M059J (cell line): ENCODE measurements around the gene MALT1. TPM values are rescaled to one million over a fixed set of nuclear protein-coding genes. Genes with fewer than 3 reads are reported as not detected.
"Not testable (repeated sequence)": the region's sequence is repeated elsewhere in the genome, so short reads cannot be mapped to it uniquely, and the experiment has no call there.

Source experiments
- DNase-seq: peaks from one replicate; pipeline ENCODE4 v3.0.0-alpha.2; 2012; ENCODE audit warnings: low read depth
- total RNA-seq: library from RNA; depleted of rRNA; stranded (reverse); fragments of >200 nt; shearing (Covaris generic); gene quantifications from 2 replicates; pipeline ENCODE4 v1.2.3, GENCODE V29; 2014

The MALT1 gene
- total RNA-seq, 1 experiment from 2014 or later: 116 TPM

DNA sequence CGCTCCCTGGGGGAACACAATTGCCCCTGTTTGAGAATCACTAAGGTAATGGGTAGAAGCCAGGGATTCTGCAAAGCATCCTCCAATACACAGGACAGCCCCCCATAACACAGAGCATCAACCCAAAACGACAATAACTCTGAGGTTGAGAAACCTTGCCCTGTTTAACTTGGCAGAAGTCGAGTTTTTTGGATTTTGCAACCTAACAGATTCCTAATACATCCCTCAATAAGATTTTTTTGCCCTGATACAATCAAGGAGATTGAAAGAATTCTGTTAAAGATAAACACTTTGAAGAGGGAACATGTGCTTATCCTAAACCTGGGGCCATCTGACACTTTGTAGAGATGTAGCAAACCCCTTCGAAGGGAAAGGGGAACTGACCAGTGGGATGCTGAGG, 100.9 kb downstream of the MALT1 start:
- DNase-seq: no peak

DNA sequence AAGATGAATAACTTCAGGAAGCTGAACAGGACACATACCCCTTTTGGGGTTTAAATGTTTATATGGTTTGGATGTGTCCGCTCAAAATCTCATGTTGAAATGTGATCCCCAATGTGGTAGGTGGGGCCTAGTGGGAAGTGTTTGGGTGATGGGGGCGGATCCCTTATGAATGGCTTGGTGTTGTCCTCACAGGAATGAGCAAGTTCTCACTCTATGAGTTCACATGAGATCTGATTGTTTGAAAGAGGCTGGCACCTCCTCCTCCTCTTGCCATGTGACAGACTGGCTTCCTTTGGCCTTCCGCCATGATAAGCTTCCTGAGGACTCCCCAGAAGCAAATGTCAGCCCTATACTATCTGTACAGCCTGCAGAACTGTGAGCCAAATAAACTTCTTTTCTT, 104.8 kb downstream of the MALT1 start:
- DNase-seq: peak; percentile 64

DNA sequence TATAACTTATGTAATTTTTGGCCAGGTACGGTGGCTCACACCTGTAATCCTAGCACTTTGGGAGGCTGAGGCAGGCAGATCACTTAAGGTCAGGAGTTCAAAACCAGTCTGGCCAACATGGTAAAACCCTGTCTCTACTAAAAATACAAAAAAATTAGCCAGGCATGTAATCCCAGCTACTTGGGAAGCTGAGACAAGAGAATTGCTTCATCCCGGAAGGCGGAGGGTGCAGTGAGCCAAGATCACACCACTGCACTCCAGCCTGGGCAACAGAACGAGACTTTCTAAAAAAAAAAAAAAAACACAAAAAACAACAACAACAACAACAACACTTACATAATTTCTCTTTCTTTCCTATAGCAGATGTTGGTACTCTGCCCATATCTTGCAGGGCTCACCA, 105.3 kb downstream of the MALT1 start:
- DNase-seq: not testable (repeated sequence)

- DNase-seq: no peak
Observed at GRCh38 chr18:58777471-58777870, 106.2 kb downstream of the MALT1 start.

- no peak for DNase-seq
Observed at GRCh38 chr18:58779529-58779928, 108.3 kb downstream of the MALT1 start.

- DNase-seq: no peak
Observed at GRCh38 chr18:58780045-58780444, 108.8 kb downstream of the MALT1 start.

DNA sequence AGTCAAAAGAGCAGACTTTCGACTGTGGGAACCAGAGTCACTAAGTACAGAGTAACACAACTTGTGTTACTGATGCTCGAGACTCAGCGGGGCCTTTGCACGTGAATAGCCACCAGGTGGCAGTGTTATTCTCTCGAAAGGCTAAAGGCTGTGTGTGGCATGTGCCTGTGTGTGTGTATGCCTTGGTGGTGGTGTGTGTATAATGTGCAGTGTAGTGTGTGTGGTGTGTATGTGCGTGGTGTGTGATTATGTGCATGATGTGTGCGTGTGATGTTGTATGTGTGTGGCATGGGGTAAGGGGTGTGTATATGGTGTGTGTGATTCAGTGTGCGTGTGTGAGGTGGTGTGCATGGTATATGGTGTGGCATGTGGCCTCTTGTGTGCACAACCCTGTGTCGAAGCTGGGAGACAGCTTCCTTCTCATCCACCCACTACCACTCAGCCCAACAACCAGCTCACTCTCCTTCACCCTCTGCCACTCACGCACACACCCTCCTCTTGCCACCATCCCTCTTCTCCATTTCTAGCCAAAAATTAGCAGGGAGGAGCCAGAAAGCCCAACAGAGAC, 110.4 kb downstream of the MALT1 start:
- peak; percentile 83 for DNase-seq

- peak; percentile 77 for DNase-seq
Observed at GRCh38 chr18:58784601-58785137, 113.4 kb downstream of the MALT1 start.

DNA sequence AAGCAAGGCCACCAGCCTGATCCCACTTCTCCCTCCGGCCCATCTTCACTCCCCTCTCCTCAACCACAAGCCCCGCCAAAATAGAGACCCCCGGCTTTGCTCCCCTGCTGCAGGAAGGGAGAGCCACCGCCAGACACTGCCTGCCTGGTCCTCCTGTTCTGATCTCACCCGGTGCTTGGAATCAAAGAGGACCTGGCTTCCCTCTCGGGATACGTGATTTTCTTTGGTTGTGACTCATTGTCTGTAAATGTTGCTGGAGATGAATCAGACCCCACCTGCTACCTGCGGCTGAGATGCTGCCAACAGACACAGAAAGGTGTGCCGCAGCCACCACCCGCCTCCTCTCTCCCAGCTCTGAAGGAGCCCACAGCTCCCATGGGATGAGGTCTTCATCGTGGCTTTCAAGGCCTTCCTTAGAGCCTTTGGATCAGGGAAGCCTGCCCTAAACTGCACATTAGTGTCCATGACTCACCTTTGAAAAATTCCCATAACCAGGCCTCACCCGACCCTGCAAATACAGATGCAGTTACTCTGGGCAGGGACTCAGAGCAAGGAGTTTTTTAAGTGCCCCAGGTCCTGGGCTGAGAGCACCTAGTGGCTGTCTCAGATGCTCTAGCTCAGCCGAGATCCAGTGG, 114.0 kb downstream of the MALT1 start:
- peak; percentile 99 for DNase-seq

DNA sequence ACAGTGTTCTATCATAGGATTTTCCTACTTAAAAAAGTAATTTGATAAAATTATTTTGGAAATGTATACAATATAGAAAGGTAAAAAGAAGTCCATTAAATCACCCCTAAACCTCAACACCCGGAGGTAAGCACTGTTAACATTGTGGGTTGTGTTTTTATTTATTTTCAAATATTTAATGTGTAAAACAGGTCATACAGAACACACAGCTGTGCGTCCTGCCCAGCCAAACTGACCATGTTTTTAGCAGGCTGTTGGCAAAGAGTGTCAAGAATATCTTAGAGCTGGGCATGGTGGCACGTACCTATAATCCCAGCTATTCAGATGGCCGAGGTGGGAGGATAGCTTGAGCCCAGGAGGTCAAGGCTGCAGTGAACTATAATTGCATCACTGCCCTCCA, 114.6 kb downstream of the MALT1 start:
- no peak for DNase-seq

DNA sequence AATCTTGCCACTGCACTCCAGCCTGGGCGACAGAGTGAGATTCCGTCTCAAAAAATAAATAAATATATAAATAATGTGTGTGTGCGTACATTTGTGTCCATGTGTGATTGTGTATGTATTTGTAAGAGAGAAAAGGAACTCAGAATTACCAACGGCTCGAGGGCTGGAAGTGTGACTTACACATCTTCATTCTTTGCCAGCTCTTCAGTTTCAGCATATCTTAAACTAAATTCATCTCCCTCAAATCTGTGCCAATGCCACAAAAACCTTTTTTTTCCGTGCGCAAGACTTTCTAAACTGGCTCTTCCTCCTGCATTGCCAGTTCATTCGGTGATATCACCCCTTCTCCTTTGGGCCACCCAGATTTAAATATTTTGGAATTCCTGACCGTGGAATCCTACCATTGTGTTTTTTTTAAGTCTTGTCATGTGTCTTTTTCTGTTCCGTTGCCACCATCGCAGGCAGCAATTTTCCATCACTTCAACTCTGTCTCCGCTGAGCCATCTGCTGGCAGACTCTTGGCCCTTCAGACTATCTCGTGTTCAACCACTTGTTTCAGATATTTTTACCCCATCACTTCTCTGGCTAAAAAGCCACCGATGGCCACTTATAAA, 116.4 kb downstream of the MALT1 start:
- DNase-seq: peak; percentile 72

GRCh38 chr18:58788470-58788869, 117.2 kb downstream of the MALT1 start:
- peak; percentile 53 for DNase-seq

GRCh38 chr18:58788971-58789875, 118.0 kb downstream of the MALT1 start:
- DNase-seq: peak; percentile 92

- no peak for DNase-seq
Observed at GRCh38 chr18:58789876-58790240, 118.6 kb downstream of the MALT1 start.

DNA sequence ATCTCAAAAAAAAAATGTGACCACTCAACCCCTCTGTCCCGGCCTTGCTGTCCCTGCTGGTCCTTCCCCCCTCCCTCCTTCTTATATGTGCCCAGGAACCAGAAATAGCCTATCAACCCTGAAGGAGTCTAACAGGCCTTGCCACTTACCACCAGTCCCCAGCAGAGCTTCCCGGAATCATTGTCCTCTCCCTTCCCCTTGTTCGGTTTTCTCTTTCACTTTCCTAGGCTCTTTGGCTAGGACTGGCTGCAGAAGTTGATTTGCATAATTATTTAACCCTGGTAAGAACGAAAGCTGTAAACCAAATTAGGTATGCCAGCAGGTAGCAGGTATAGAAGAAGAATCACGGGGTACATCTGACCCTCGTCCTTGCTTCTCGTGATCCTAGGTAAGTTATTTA, 120.8 kb downstream of the MALT1 start:
- DNase-seq: no peak

- peak; percentile 89 for DNase-seq
Observed at GRCh38 chr18:58793361-58793760, 122.1 kb downstream of the MALT1 start.

- no peak for DNase-seq
Observed at GRCh38 chr18:58796220-58796619, 125.0 kb downstream of the MALT1 start.

- no peak for DNase-seq
Observed at GRCh38 chr18:58800582-58800981, 129.3 kb downstream of the MALT1 start.

DNA sequence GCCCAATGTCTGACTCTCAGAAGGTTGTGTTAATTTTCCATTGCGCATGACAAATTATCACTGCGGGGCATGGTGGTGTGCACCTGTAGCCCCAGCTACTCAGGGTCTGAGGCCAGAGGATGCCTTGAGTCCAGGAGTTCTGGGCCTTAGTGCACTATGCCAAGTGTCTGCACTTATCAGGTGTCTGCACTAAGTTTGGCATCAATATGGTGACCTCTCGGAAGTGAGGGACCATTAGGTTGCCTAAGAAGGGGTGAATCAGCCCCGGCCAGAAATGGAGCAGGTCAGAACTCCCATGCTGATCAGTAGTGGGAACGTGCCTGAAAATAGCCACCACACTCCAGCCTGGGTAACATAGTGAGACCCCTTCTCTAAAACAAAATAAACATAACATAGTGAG, 131.7 kb downstream of the MALT1 start:
- no peak for DNase-seq

DNA sequence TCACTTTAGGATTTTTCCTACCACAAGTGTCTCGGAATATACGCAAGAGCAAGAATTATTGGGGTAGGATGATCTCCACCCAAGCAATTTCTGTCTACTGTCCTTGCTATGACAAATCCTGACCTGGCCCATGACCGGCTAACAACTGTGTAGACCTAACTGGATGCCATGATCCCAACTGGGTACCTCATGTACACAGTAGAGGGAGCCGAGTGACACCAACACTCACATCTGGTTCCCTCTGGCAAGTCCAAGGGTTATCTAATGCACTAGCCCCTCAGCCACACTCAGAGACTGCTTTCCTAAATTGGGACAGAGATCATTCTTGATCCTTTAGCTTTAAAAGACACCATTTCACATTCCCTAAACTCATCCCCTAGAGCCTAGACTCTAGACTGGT, 132.7 kb downstream of the MALT1 start:
- DNase-seq: peak; percentile 35
